H9 (cell line): ENCODE measurements around the gene ATAD3B. TPM values are rescaled to one million over a fixed set of nuclear protein-coding genes. Genes with fewer than 3 reads are reported as not detected.
"Not testable (repeated sequence)": the region's sequence is repeated elsewhere in the genome, so short reads cannot be mapped to it uniquely, and the experiment has no call there.

Source experiments
- DNase-seq: peaks from one replicate; pipeline ENCODE4 v3.0.0-alpha.2; 2017
- H2AFZ ChIP-seq: one replicate; pipeline ENCODE4 v1.6.1; 2013; ENCODE audit warnings: mild to moderate bottlenecking, low read length, control low read depth, moderate library complexity
- H2AK5ac ChIP-seq: 2 replicates; pipeline ENCODE4 v1.6.1; 2013; ENCODE audit warnings: low read length, control low read depth, mixed read lengths; ENCODE audit not compliant: insufficient read length
- H2BK120ac ChIP-seq: one replicate; pipeline ENCODE4 v1.6.1; 2013; ENCODE audit warnings: low read depth, mild to moderate bottlenecking, low read length, control low read depth, inconsistent platforms; ENCODE audit not compliant: poor library complexity, severe bottlenecking
- H2BK12ac ChIP-seq: 2 replicates; pipeline ENCODE4 v1.6.1; 2013; ENCODE audit warnings: low read length, control low read depth, mixed read lengths, low read depth; ENCODE audit not compliant: insufficient read length
- H2BK15ac ChIP-seq: 2 replicates; pipeline ENCODE4 v1.6.1; 2013; ENCODE audit warnings: low read depth, low read length, control low read depth
- H2BK20ac ChIP-seq: one replicate; pipeline ENCODE4 v1.6.1; 2013; ENCODE audit warnings: low read depth, mild to moderate bottlenecking, low read length, control low read depth, inconsistent platforms; ENCODE audit not compliant: poor library complexity, severe bottlenecking
- H2BK5ac ChIP-seq: 2 replicates; pipeline ENCODE4 v1.6.1; 2013; ENCODE audit warnings: low read length, control low read depth, mixed read lengths; ENCODE audit not compliant: insufficient read length
- H3K14ac ChIP-seq: 2 replicates; pipeline ENCODE4 v1.6.1; 2013; ENCODE audit warnings: low read length, control low read depth; ENCODE audit not compliant: insufficient read depth
- H3K18ac ChIP-seq: 2 replicates; pipeline ENCODE4 v1.6.1; 2013; ENCODE audit warnings: low read depth, mild to moderate bottlenecking, mixed read lengths, low read length, control low read depth; ENCODE audit not compliant: insufficient read length
- H3K23ac ChIP-seq: 2 replicates; pipeline ENCODE4 v1.6.1; 2013; ENCODE audit warnings: low read length, control low read depth, mixed read lengths, low read depth; ENCODE audit not compliant: insufficient read length
- H3K23me2 ChIP-seq: 2 replicates; pipeline ENCODE4 v1.6.1; 2013; ENCODE audit warnings: low read depth, mild to moderate bottlenecking, mixed read lengths, low read length, control low read depth; ENCODE audit not compliant: insufficient read length, poor library complexity, severe bottlenecking
- H3K27ac ChIP-seq: 2 replicates; pipeline ENCODE4 v1.5.1; 2013; ENCODE audit warnings: low read length, control low read depth, mixed read lengths, low read depth; ENCODE audit not compliant: insufficient read length
- H3K27me3 ChIP-seq: 2 replicates; pipeline ENCODE4 v1.6.1; 2013; ENCODE audit warnings: low read length, control low read depth, inconsistent platforms; ENCODE audit not compliant: insufficient read depth
- H3K4ac ChIP-seq: 2 replicates; pipeline ENCODE4 v1.6.1; 2013; ENCODE audit warnings: low read depth, mild to moderate bottlenecking, control low read depth, inconsistent platforms, low read length, moderate library complexity
- H3K4me1 ChIP-seq: 2 replicates; pipeline ENCODE4 v1.6.1; 2013; ENCODE audit warnings: low read length, control low read depth, inconsistent platforms; ENCODE audit not compliant: insufficient read depth
- H3K4me2 ChIP-seq: 2 replicates; pipeline ENCODE4 v1.6.1; 2013; ENCODE audit warnings: low read length, control low read depth, mixed read lengths; ENCODE audit not compliant: insufficient read length, insufficient read depth
- H3K56ac ChIP-seq: 2 replicates; pipeline ENCODE4 v1.6.1; 2013; ENCODE audit warnings: low read depth, mild to moderate bottlenecking, mixed read lengths, low read length, control low read depth; ENCODE audit not compliant: insufficient read length
- H3K79me1 ChIP-seq: 2 replicates; pipeline ENCODE4 v1.6.1; 2013; ENCODE audit warnings: low read depth, mild to moderate bottlenecking, moderate library complexity, low read length, control low read depth, inconsistent platforms; ENCODE audit not compliant: insufficient read depth, poor library complexity, severe bottlenecking
- H3K79me2 ChIP-seq: 2 replicates; pipeline ENCODE4 v1.6.1; 2013; ENCODE audit warnings: low read length, control low read depth, inconsistent platforms; ENCODE audit not compliant: insufficient read depth
- H3K9ac ChIP-seq: 2 replicates; pipeline ENCODE4 v1.6.1; 2013; ENCODE audit warnings: low read length, control low read depth, mixed read lengths; ENCODE audit not compliant: insufficient read length; ENCODE audit errors: extremely low read depth
- H3K9me3 ChIP-seq: one replicate; pipeline ENCODE4 v1.6.1; 2013; ENCODE audit warnings: low read depth, low read length, inconsistent platforms; ENCODE audit not compliant: control insufficient read depth
- H3T11ph ChIP-seq: one replicate; pipeline ENCODE4 v1.6.1; 2013; ENCODE audit warnings: mild to moderate bottlenecking, low read length, control low read depth, inconsistent platforms
- H4K20me1 ChIP-seq: one replicate; pipeline ENCODE4 v1.6.1; 2013; ENCODE audit not compliant: control insufficient read depth, insufficient read length, insufficient read depth
- H4K5ac ChIP-seq: 2 replicates; pipeline ENCODE4 v1.6.1; 2013; ENCODE audit warnings: low read depth, mild to moderate bottlenecking, mixed read lengths, low read length, control low read depth; ENCODE audit not compliant: insufficient read length
- H4K8ac ChIP-seq: replicated peaks from 2 replicates; pipeline ENCODE4 v1.6.1; 2013; ENCODE audit warnings: low read length, control low read depth, mixed read lengths, low read depth; ENCODE audit not compliant: insufficient read length
- H4K91ac ChIP-seq: 2 replicates; pipeline ENCODE4 v1.6.1; 2013; ENCODE audit warnings: low read depth, mild to moderate bottlenecking, moderate library complexity, mixed read lengths, low read length, control low read depth; ENCODE audit not compliant: insufficient read length
- H3K27ac Mint-ChIP-seq, 3 experiments: 2 replicates in 2 of 3; 3 replicates in 1 of 3; pipeline ENCODE4 v1.8.0; 2020 to 2021; ENCODE audit warnings: mixed read lengths in 3 of 3, mild to moderate bottlenecking in 1 of 3, moderate library complexity in 1 of 3
- H3K27me3 Mint-ChIP-seq: 2 replicates; pipeline ENCODE4 v1.8.0; 2021; ENCODE audit warnings: low read depth, mild to moderate bottlenecking, moderate library complexity, mixed read lengths
- H3K36me3 Mint-ChIP-seq, 3 experiments: 2 replicates in 2 of 3; 3 replicates in 1 of 3; pipeline ENCODE4 v1.8.0; 2020 to 2021; ENCODE audit warnings: low read depth in 3 of 3, mixed read lengths in 3 of 3; ENCODE audit not compliant: insufficient read depth in 1 of 3
- H3K4me1 Mint-ChIP-seq, 2 experiments: 2 replicates each; pipeline ENCODE4 v1.8.0; 2020; ENCODE audit warnings: mixed read lengths in 2 of 2
- H3K4me3 Mint-ChIP-seq, 2 experiments: 2 replicates in 1 of 2; 3 replicates in 1 of 2; pipeline ENCODE4 v1.8.0; 2020 to 2021; ENCODE audit warnings: mild to moderate bottlenecking in 2 of 2, mixed read lengths in 2 of 2, moderate library complexity in 1 of 2
- H3K9me3 Mint-ChIP-seq, 2 experiments: 2 replicates in 1 of 2; 3 replicates in 1 of 2; pipeline ENCODE4 v1.8.0; 2020; ENCODE audit warnings: mild to moderate bottlenecking in 2 of 2, mixed read lengths in 2 of 2, moderate library complexity in 1 of 2
- WGBS: extraction: QIAGEN DNeasy Blood & Tissue Kit; methylation state at CpG from one replicate; pipeline ENCODE4 v1.1.7; 2013; ENCODE audit warnings: missing lambda C conversion rate, low lambda C conversion rate, mixed read lengths; ENCODE audit not compliant: insufficient read length; ENCODE audit errors: extremely low coverage; 5-methylcytosine and 5-hydroxymethylcytosine counted together
- total RNA-seq: library from RNA; stranded (reverse); gene quantifications from 2 replicates; pipeline ENCODE4 v1.2.1, GENCODE V29; 2021

The ATAD3B gene
- total RNA-seq, 1 experiment from 2014 or later = 78.6 TPM

DNA sequence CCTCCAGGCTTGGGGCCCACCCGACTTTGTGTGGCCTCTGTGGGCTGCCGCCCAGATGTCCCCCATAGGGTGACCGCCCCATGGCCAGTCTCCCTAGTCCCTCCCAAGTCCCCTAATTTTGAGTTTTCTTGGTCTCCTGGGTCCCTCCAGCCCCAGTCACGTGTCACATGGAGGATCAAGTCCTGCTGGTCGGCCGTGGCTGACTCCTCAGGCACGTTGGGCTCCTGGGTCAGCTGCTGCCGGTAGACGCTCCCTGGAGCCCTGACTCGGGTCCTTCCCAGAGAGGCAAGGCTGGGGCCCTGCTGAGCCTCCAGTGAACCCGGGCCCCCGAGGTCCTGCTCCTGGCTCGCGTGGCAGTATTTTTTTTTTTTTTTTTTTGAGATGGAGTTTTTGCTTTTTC, 11.9 kb upstream of the ATAD3B start:
- not testable (repeated sequence) for DNase-seq, H2BK120ac ChIP-seq, H2BK15ac ChIP-seq, H3K27ac ChIP-seq, H2AFZ ChIP-seq, H3K9me3 ChIP-seq, H2BK12ac ChIP-seq, H3K14ac ChIP-seq, H3T11ph ChIP-seq, H3K4ac ChIP-seq, H2AK5ac ChIP-seq, H3K79me1 ChIP-seq, H3K9me3 Mint-ChIP-seq, H3K4me1 ChIP-seq, H4K5ac ChIP-seq, H2BK5ac ChIP-seq, H3K79me2 ChIP-seq, H3K18ac ChIP-seq, H3K27me3 Mint-ChIP-seq, H3K23ac ChIP-seq, H3K9ac ChIP-seq, H3K4me1 Mint-ChIP-seq, H3K23me2 ChIP-seq, H4K91ac ChIP-seq, H3K36me3 Mint-ChIP-seq, H4K8ac ChIP-seq, H3K27me3 ChIP-seq, H3K4me3 Mint-ChIP-seq, H4K20me1 ChIP-seq, H2BK20ac ChIP-seq, H3K56ac ChIP-seq, H3K4me2 ChIP-seq
- WGBS = no CpG with 5 or more reads among the region's 14 CpGs
- H3K27ac Mint-ChIP-seq = peak overlapping the region in 1 of 3 experiments; percentile 44; a peak in 1 of 7 replicates
